ENCODE results near the gene FXYD7. TPM values are rescaled to one million over a fixed set of nuclear protein-coding genes. Genes with fewer than 3 reads are reported as not detected.

FXYD7 gene
- total RNA-seq, 2 experiments from 2014 or later: 8.3 to 8.8 TPM

DNA sequence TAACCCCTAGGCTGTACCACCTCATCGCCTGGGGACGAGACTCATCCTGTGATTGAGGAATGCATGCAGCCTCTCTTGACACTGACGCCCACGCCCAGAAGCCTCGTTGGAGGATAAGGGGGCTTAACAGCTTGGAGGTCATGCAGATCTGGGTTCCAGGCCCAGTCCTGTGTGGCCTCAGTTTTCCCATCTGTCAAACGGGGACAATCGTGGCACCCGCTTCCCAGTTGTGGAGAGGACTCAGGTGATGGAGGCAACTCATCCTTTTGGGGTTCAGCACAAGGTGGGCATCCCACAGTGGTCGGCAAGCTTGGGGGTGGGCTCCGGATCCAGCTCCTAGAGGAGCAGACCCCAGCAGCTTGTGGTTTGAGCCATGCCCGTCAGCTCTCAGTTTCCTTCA is 6.8 kb upstream of the FXYD7 start:
- Mint-ChIP-seq H3K9me3 (peaks cover 2% of the 10 kb centered on the region), H3K27ac (no peak overlapping the region), H3K27me3 (peaks cover 19% of the 10 kb centered on the region), H3K4me1 (peaks cover 11% of the 10 kb centered on the region), H3K36me3 (ENCODE audit: low read depth) (no peaks in the 10 kb centered on the region), H3K4me3 (no peak overlapping the region)
- no peak for DNase-seq
- ChIA-PET CTCF (interaction anchor here (0.5 to 2.8 kb wide), 13 partner anchors 10 to 139 kb away, joined by 3 to 13 read pairs (median 4); partner anchors contain the start of gene FXYD5), POLR2A (interaction anchor here (1.3 to 1.5 kb wide), 2 partner anchors 11 to 131 kb away, joined by 3 to 4 read pairs; no protein-coding TSS in a partner anchor)

- POLR2A ChIA-PET: interaction anchor here (0.8 kb wide), 1 partner anchor 32 kb away, joined by 3 read pairs; no protein-coding TSS in a partner anchor
Measured at GRCh38 chr19:35136977-35137702, 5.9 kb upstream of the FXYD7 start.

DNA sequence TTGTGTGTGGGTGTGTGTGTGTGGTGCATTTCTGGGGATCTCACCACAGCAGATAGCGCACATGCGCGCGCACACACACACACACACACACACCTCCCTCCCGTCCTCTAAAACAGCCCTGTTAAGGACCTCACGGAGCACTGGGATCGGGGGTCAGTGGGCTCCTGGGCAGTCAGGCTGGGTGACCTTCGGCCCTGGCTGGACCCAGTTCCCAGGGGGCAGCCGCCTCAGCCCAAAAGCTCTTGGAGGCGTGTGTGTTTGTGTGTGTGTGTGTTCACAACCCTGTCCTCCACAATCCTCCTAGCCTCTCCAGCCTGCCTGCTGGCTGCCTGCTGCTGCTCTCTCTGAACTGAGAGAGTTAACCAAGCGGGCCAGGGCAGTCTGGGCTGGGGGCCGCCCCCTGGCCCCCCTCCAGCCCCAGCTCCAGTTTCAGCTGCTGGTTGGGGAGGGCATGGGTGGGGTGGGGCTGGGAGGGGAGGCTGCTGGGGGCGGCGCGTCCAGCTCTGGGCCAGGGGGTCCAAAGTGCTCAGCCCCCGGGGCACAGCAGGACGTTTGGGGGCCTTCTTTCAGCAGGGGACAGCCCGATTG is 4.7 kb upstream of the FXYD7 start, which contains the start of gene FXYD1:
FXYD1 (plus strand) TSS at position 520 of the 588 bp plus-strand sequence. CDS start 1,256 bp downstream, outside the sequence.
- CTCF ChIA-PET: no interaction called here
- H3K4me3 Mint-ChIP-seq: no peak within 1 kb of the TSS
- peaks cover 24% of the 10 kb centered on the region for H3K4me1 Mint-ChIP-seq
- DNase-seq: no peak
- H3K27me3 Mint-ChIP-seq: peaks cover 24% of the 10 kb centered on the region
- POLR2A ChIA-PET: no interaction called here
- H3K9me3 Mint-ChIP-seq: no peaks in the 10 kb centered on the region
- no peak within 1 kb of the TSS for H3K27ac Mint-ChIP-seq
- no peaks in the 10 kb centered on the region for H3K36me3 Mint-ChIP-seq (ENCODE audit: low read depth)

More at GRCh38 chr19:35136977-35137702, 5.9 kb upstream of the FXYD7 start:
- no peak for DNase-seq
- Mint-ChIP-seq H3K4me1 (peaks cover 20% of the 10 kb centered on the region), H3K9me3 (peaks cover 2% of the 10 kb centered on the region), H3K27ac (no peak overlapping the region), H3K4me3 (no peak overlapping the region), H3K27me3 (peaks cover 25% of the 10 kb centered on the region), H3K36me3 (ENCODE audit: low read depth) (no peaks in the 10 kb centered on the region)
- CTCF ChIA-PET: interaction anchor here (0.8 to 2.8 kb wide), 8 partner anchors 11 to 93 kb away, joined by 3 to 13 read pairs (median 4); partner anchors contain the start of gene FXYD5

DNA sequence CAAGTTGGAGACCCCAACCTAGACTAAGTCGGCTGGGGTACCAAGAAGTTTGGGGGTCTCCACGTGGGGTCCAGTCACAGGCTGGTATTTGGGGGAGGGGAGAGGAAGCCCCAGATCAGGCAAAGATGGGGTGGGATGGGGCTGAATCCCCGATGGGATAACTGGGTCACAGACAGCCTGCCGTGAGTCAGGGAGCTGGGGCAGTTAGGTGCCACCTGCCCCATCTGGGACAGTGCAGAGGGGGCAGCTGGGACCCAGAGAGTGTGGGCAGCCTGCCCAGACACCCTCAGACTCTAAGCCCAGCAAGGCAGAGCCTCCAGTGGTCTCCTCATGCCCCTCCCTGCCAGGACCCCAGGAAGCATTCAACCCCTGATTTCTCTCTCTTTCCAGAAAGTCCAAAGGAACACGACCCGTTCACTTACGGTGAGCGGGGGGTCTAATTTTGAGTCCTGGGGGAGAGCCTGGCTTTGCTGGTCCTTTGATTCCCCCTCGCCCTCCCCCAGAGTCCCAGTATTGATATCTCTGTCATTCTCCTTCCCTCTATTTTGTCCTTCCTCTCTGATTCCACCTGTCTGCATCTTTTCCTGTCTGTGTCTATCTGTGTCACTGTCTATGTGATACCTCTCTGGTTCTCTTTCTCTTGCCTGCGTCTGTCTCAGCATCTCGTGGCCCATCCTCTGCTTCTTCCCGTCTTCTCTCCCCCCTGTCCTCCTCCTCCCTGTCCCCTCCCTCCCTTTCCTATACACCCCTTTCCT is 2.7 kb upstream of the FXYD7 start:
- ChIA-PET CTCF (interaction anchor here (1.2 to 2.7 kb wide), 9 partner anchors 12 to 332 kb away, joined by 3 to 47 read pairs (median 8); partner anchors contain the start of gene FXYD5), POLR2A (interaction anchor here (0.7 to 3.9 kb wide), 5 partner anchors 14 to 137 kb away, joined by 3 to 39 read pairs (median 3); partner anchors contain the start of gene FXYD5)
- Mint-ChIP-seq H3K9me3 (no peaks in the 10 kb centered on the region), H3K4me1 (peaks cover 40% of the 10 kb centered on the region), H3K4me3 (no peak overlapping the region), H3K36me3 (ENCODE audit: low read depth) (no peaks in the 10 kb centered on the region), H3K27ac (no peak overlapping the region), H3K27me3 (peaks cover 36% of the 10 kb centered on the region)
- no peak for DNase-seq

DNA sequence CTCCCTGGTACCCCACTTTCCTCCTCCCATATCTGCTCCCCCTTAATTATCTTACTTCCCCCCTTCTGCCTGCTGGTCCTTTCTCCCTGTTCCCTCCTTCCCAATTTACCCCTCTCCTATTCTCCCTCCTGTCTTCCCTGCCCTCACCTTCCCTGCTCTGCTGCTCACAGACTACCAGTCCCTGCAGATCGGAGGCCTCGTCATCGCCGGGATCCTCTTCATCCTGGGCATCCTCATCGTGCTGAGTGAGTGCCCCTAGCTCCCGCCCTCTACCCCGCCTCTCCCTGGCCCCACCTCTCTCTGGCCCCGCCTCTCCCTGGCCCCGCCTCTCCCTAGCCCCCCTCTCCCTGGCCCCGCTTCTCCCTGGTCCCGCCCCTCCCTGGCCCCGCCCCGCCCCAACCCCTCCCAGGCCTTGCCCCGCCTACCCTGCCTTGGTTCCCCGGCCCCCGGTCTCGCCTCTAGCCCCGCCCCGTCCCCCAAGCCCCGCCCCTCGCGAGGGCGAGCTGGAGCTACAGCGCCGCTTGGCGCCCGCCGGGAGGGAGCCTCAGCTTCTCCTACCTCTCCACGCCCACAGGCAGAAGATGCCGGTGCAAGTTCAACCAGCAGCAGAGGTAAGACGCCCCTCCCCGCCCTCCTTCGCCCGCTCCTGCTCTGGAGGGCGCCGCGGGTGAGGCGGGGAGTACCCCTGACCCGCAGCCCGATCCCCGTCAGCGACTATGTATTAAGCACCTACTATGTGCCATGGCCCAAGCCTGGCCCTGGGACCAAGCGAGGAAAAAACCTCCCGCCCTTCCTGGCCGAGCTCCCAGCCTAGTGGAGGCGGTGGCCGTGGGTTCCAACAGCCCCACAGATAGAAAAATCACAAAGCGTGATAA is 1.9 kb upstream of the FXYD7 start:
- peak overlapping the region; percentile 76 for H3K4me3 Mint-ChIP-seq
- CTCF ChIA-PET: interaction anchor here (0.6 to 2.7 kb wide), 31 partner anchors 11 to 604 kb away, joined by 3 to 47 read pairs (median 4); partner anchors contain the start of genes FXYD3, FXYD5, PSENEN and U2AF1L4
- H3K27me3 Mint-ChIP-seq: peaks cover 33% of the 10 kb centered on the region
- POLR2A ChIA-PET: interaction anchor here (0.6 to 3.9 kb wide), 16 partner anchors 13 to 136 kb away, joined by 3 to 39 read pairs (median 4); partner anchors contain the start of genes FXYD5 and USF2
- H3K36me3 Mint-ChIP-seq (ENCODE audit: low read depth): no peaks in the 10 kb centered on the region
- peaks cover 35% of the 10 kb centered on the region for H3K4me1 Mint-ChIP-seq
- H3K27ac Mint-ChIP-seq: peak overlapping the region; percentile 52
- no peaks in the 10 kb centered on the region for H3K9me3 Mint-ChIP-seq
- peak; percentile 98 for DNase-seq

GRCh38 chr19:35141837-35142605 is 1.0 kb upstream of the FXYD7 start:
- Mint-ChIP-seq H3K4me3 (peak overlapping the region; percentile 76), H3K27me3 (peaks cover 32% of the 10 kb centered on the region), H3K4me1 (peaks cover 35% of the 10 kb centered on the region), H3K36me3 (ENCODE audit: low read depth) (no peaks in the 10 kb centered on the region), H3K9me3 (no peaks in the 10 kb centered on the region), H3K27ac (peak overlapping the region; percentile 52)
- POLR2A ChIA-PET: interaction anchor here (0.6 to 3.9 kb wide), 15 partner anchors 12 to 127 kb away, joined by 3 to 39 read pairs (median 5); partner anchors contain the start of genes FXYD5 and USF2
- no peak for DNase-seq
- CTCF ChIA-PET: interaction anchor here (0.6 to 2.7 kb wide), 34 partner anchors 11 to 603 kb away, joined by 3 to 47 read pairs (median 4); partner anchors contain the start of genes FXYD3, FXYD5, PSENEN and U2AF1L4

- peak; percentile 75 for DNase-seq
- CTCF ChIA-PET: interaction anchor here (0.7 to 2.7 kb wide), 19 partner anchors 10 to 468 kb away, joined by 3 to 47 read pairs (median 5); partner anchors contain the start of gene FXYD5
- H3K27me3 Mint-ChIP-seq: peaks cover 27% of the 10 kb centered on the region
- no peak overlapping the region for H3K27ac Mint-ChIP-seq
- no peaks in the 10 kb centered on the region for H3K9me3 Mint-ChIP-seq
- POLR2A ChIA-PET: interaction anchor here (1.0 to 3.9 kb wide), 9 partner anchors 12 to 128 kb away, joined by 3 to 39 read pairs (median 11); partner anchors contain the start of genes FXYD5 and USF2
- H3K4me1 Mint-ChIP-seq: peaks cover 35% of the 10 kb centered on the region
- H3K4me3 Mint-ChIP-seq: peak overlapping the region; percentile 27
- H3K36me3 Mint-ChIP-seq (ENCODE audit: low read depth): no peaks in the 10 kb centered on the region
Measured at GRCh38 chr19:35142606-35143230, 337 bp upstream of the FXYD7 start.

- H3K4me3 Mint-ChIP-seq: peak overlapping the region; percentile 21
- no peak for DNase-seq
- H3K36me3 Mint-ChIP-seq (ENCODE audit: low read depth): no peaks in the 10 kb centered on the region
- peaks cover 22% of the 10 kb centered on the region for H3K27me3 Mint-ChIP-seq
- ChIA-PET CTCF (interaction anchor here (0.7 to 2.0 kb wide), 4 partner anchors 10 to 72 kb away, joined by 3 to 8 read pairs (median 3); partner anchors contain the start of gene FXYD5), POLR2A (interaction anchor here (1.0 to 3.9 kb wide), 2 partner anchors 10 to 127 kb away, joined by 4 to 39 read pairs; partner anchors contain the start of gene FXYD5)
- no peak overlapping the region for H3K27ac Mint-ChIP-seq
- no peaks in the 10 kb centered on the region for H3K9me3 Mint-ChIP-seq
- peaks cover 35% of the 10 kb centered on the region for H3K4me1 Mint-ChIP-seq
Measured at GRCh38 chr19:35143818-35144217, 763 bp downstream of the FXYD7 start.

GRCh38 chr19:35144259-35144599 is 1.2 kb downstream of the FXYD7 start:
- Mint-ChIP-seq H3K4me1 (peaks cover 35% of the 10 kb centered on the region), H3K27ac (no peak overlapping the region), H3K4me3 (no peak overlapping the region), H3K27me3 (peaks cover 22% of the 10 kb centered on the region), H3K36me3 (ENCODE audit: low read depth) (no peaks in the 10 kb centered on the region), H3K9me3 (no peaks in the 10 kb centered on the region)
- CTCF ChIA-PET: interaction anchor here (2.0 kb wide), 1 partner anchor 10 kb away, joined by 8 read pairs; the partner anchor contains the start of gene FXYD5
- POLR2A ChIA-PET: no interaction called here
- DNase-seq: no peak

- H3K27me3 Mint-ChIP-seq: peaks cover 22% of the 10 kb centered on the region
- ChIA-PET POLR2A (interaction anchor here (1.1 kb wide), 2 partner anchors 66 to 67 kb away, joined by 3 to 4 read pairs; no protein-coding TSS in a partner anchor), CTCF (interaction anchor here (1.7 to 2.0 kb wide), 2 partner anchors 9 kb away, joined by 8 to 9 read pairs; partner anchors contain the start of gene FXYD5)
- H3K27ac Mint-ChIP-seq: no peak overlapping the region
- H3K36me3 Mint-ChIP-seq (ENCODE audit: low read depth): no peaks in the 10 kb centered on the region
- peak; percentile 37 for DNase-seq
- peaks cover 35% of the 10 kb centered on the region for H3K4me1 Mint-ChIP-seq
- H3K9me3 Mint-ChIP-seq: no peaks in the 10 kb centered on the region
- no peak overlapping the region for H3K4me3 Mint-ChIP-seq
Measured at GRCh38 chr19:35144600-35145436, 1.8 kb downstream of the FXYD7 start.
